WTC11 (cell line): ENCODE results near the gene WDFY3. TPM values are rescaled to one million over a fixed set of nuclear protein-coding genes. Genes with fewer than 3 reads are reported as not detected.

ENCODE experiments used
- ATAC-seq: fragments of 200-7000 bp; cut with Tn5 transposase; 2 replicates; pipeline ENCODE4 v1.10.0; 2021; ENCODE audit warnings: mild to moderate bottlenecking, moderate library complexity
- CTCF ChIA-PET: fragments of 300-600 bp; sonication (Branson Sonifier 250); formaldehyde crosslinking; loops from one replicate; lab custom pipeline; 2021; ENCODE audit warnings: antibody characterized with exemption; lab: Charles Lee
- POLR2A ChIA-PET: fragments of 350-600 bp; sonication (Branson Sonifier 250); formaldehyde crosslinking; loops from one replicate; lab custom pipeline; 2021; ENCODE audit warnings: antibody characterized with exemption; lab: Charles Lee
- DNase-seq: peaks from one replicate; pipeline ENCODE4 v3.0.0; 2021; ENCODE audit warnings: low spot score
- H3K27ac Mint-ChIP-seq: 2 replicates; pipeline ENCODE4 v1.8.0; 2021; ENCODE audit warnings: mixed read lengths
- H3K27me3 Mint-ChIP-seq: 2 replicates; pipeline ENCODE4 v1.8.0; 2021; ENCODE audit warnings: low read depth, mild to moderate bottlenecking, moderate library complexity, mixed read lengths
- H3K36me3 Mint-ChIP-seq: 2 replicates; pipeline ENCODE4 v1.8.0; 2021; ENCODE audit warnings: mixed read lengths
- H3K4me1 Mint-ChIP-seq: 2 replicates; pipeline ENCODE4 v1.8.0; 2022; ENCODE audit warnings: mixed read lengths
- H3K4me3 Mint-ChIP-seq: 2 replicates; pipeline ENCODE4 v1.8.0; 2021; ENCODE audit warnings: mild to moderate bottlenecking, moderate library complexity, mixed read lengths
- H3K9me3 Mint-ChIP-seq: 2 replicates; pipeline ENCODE4 v1.8.0; 2021; ENCODE audit warnings: mixed read lengths
- ARID4B ChIP-seq: sonication (generic); formaldehyde crosslinking; IDR thresholded peaks from 2 replicates; pipeline ENCODE4 v1.8.0; 2023; ENCODE audit warnings: missing genetic modification reagents, mild to moderate bottlenecking, borderline replicate concordance
- CBFB ChIP-seq: sonication (generic); formaldehyde crosslinking; IDR thresholded peaks from 2 replicates; pipeline ENCODE4 v1.8.1; 2022; ENCODE audit warnings: mild to moderate bottlenecking, low read depth, missing genetic modification reagents
- EMX1 ChIP-seq: fragments of 250-450 bp; sonication (Bioruptor Pico); IDR thresholded peaks from 2 replicates; pipeline ENCODE4 v1.8.0; 2021; ENCODE audit warnings: mild to moderate bottlenecking
- ESRRA ChIP-seq: sonication (generic); formaldehyde crosslinking; IDR thresholded peaks from 2 replicates; pipeline ENCODE4 v1.8.1; 2022; ENCODE audit warnings: mild to moderate bottlenecking, missing genetic modification reagents, borderline replicate concordance
- FOXJ3 ChIP-seq: sonication (generic); formaldehyde crosslinking; IDR thresholded peaks from 2 replicates; pipeline ENCODE4 v1.9.0; 2021; ENCODE audit warnings: missing genetic modification reagents, mild to moderate bottlenecking, borderline replicate concordance
- FOXK1 ChIP-seq: sonication (generic); formaldehyde crosslinking; IDR thresholded peaks from 2 replicates; pipeline ENCODE4 v1.8.0; 2022; ENCODE audit warnings: mild to moderate bottlenecking, moderate library complexity, missing genetic modification reagents
- FOXP1 ChIP-seq: sonication (generic); formaldehyde crosslinking; IDR thresholded peaks from 2 replicates; pipeline ENCODE4 v1.8.0; 2022; ENCODE audit warnings: missing genetic modification reagents, mild to moderate bottlenecking, moderate library complexity, borderline replicate concordance
- HMGA2 ChIP-seq: fragments of 250-450 bp; sonication (Bioruptor Pico); IDR thresholded peaks from 2 replicates; pipeline ENCODE4 v1.4.0; 2021; ENCODE audit warnings: mild to moderate bottlenecking, moderate library complexity
- HMGXB4 ChIP-seq: sonication (generic); formaldehyde crosslinking; IDR thresholded peaks from 2 replicates; pipeline ENCODE4 v1.8.1; 2023; ENCODE audit warnings: mild to moderate bottlenecking, moderate library complexity, missing genetic modification reagents
- IRF2 ChIP-seq: sonication (generic); formaldehyde crosslinking; IDR thresholded peaks from 2 replicates; pipeline ENCODE4 v1.8.0; 2022; ENCODE audit warnings: low read depth, missing genetic modification reagents, borderline replicate concordance
- MYBL2 ChIP-seq: sonication (generic); formaldehyde crosslinking; IDR thresholded peaks from 2 replicates; pipeline ENCODE4 v1.8.1; 2023; ENCODE audit warnings: mild to moderate bottlenecking, moderate library complexity, missing genetic modification reagents
- NFE2L1 ChIP-seq: sonication (generic); formaldehyde crosslinking; IDR thresholded peaks from 2 replicates; pipeline ENCODE4 v1.8.1; 2023; ENCODE audit warnings: missing genetic modification reagents
- PRRX2 ChIP-seq: fragments of 250-450 bp; sonication (Bioruptor Pico); IDR thresholded peaks from 2 replicates; pipeline ENCODE4 v1.8.0; 2021; ENCODE audit warnings: mild to moderate bottlenecking
- SP1 ChIP-seq: sonication (generic); formaldehyde crosslinking; conservative IDR thresholded peaks from 2 replicates; pipeline ENCODE4 v1.8.1; 2022; ENCODE audit warnings: missing genetic modification reagents
- STAT6 ChIP-seq: sonication (generic); formaldehyde crosslinking; conservative IDR thresholded peaks from 2 replicates; pipeline ENCODE4 v1.8.1; 2023; ENCODE audit warnings: mild to moderate bottlenecking, low read depth, missing genetic modification reagents, moderate library complexity
- ZBTB21 ChIP-seq: sonication (generic); formaldehyde crosslinking; IDR thresholded peaks from 2 replicates; pipeline ENCODE4 v1.8.1; 2023; ENCODE audit warnings: mild to moderate bottlenecking, missing genetic modification reagents, borderline replicate concordance
- ZNF121 ChIP-seq: sonication (generic); formaldehyde crosslinking; IDR thresholded peaks from 2 replicates; pipeline ENCODE4 v1.8.0; 2023; ENCODE audit warnings: missing genetic modification reagents
- ZNF232 ChIP-seq: sonication (generic); formaldehyde crosslinking; IDR thresholded peaks from 2 replicates; pipeline ENCODE4 v1.8.0; 2022; ENCODE audit warnings: mild to moderate bottlenecking, missing genetic modification reagents
- ZNF317 ChIP-seq: sonication (generic); formaldehyde crosslinking; IDR thresholded peaks from 2 replicates; pipeline ENCODE4 v1.8.1; 2023; ENCODE audit warnings: low read depth, mild to moderate bottlenecking, moderate library complexity, missing genetic modification reagents, borderline replicate concordance
- ZNF532 ChIP-seq: fragments of 250-450 bp; sonication (Bioruptor Pico); IDR thresholded peaks from 2 replicates; pipeline ENCODE4 v1.9.0; 2021; ENCODE audit warnings: mild to moderate bottlenecking, borderline replicate concordance
- total RNA-seq: library from RNA; stranded (reverse); gene quantifications from 3 replicates; pipeline ENCODE4 v1.2.3, GENCODE V29; 2021

The WDFY3 gene
- total RNA-seq, 1 experiment from 2014 or later: 77.2 TPM

GRCh38 chr4:84691170-84691691, 275.3 kb downstream of the WDFY3 start:
- H3K4me1 Mint-ChIP-seq: peaks cover 8% of the 10 kb centered on the region
- H3K27ac Mint-ChIP-seq: peak overlapping the region; percentile 10; the same call in 1 of the 2 replicates
- peaks cover 51% of the 10 kb centered on the region for H3K36me3 Mint-ChIP-seq
- TF ChIP-seq CBFB (CRISPR knock-in tag) (no peak), ZNF232 (CRISPR knock-in tag) (no peak), ZNF532 (CRISPR knock-in tag) (no peak), ZNF121 (CRISPR knock-in tag) (no peak), SP1 (CRISPR knock-in tag) (no peak), FOXK1 (CRISPR knock-in tag) (no peak), FOXP1 (CRISPR knock-in tag) (no peak), IRF2 (CRISPR knock-in tag) (no peak), PRRX2 (CRISPR knock-in tag) (no peak), NFE2L1 (CRISPR knock-in tag) (no peak), ESRRA (no peak), HMGXB4 (no peak), ZNF317 (no peak), MYBL2 (CRISPR knock-in tag) (no peak), ARID4B (CRISPR knock-in tag) (no peak)
- TF ChIP-seq, all 79 proteins: peak for 0
- Mint-ChIP-seq H3K9me3 (no peaks in the 10 kb centered on the region), H3K27me3 (no peaks in the 10 kb centered on the region), H3K4me3 (no peak overlapping the region)
- CTCF ChIA-PET: interaction anchor here (0.8 kb wide), 1 partner anchor 112 kb away, joined by 3 read pairs; no protein-coding TSS in a partner anchor
- no peak for DNase-seq
- POLR2A ChIA-PET: no interaction called here
- no peak for ATAC-seq

DNA sequence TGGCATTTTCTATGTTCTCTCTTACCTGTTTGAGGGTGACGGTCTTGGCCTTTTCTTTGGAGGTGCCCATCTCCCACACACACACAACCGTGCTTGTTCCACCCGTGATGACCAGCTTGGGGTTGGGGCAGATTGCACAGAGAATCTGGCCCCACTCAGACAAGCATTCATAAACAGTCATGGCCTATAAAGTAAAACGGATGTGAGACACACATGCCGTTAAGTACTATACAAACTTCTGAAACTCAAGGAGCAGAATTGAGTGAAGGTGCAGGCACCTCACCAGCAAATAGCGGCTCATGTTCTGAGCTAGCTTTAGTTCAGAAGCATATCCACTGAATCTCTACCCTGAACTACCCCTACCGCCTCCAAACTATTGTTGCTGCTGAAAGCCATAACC, 276.0 kb downstream of the WDFY3 start:
- peaks cover 8% of the 10 kb centered on the region for H3K4me1 Mint-ChIP-seq
- POLR2A ChIA-PET: interaction anchor here (0.6 kb wide), 1 partner anchor 144 kb away, joined by 3 read pairs; no protein-coding TSS in a partner anchor
- H3K4me3 Mint-ChIP-seq: no peak overlapping the region
- no peak for ATAC-seq
- TF ChIP-seq FOXJ3: no peak
- no peak for TF ChIP-seq STAT6
- no peak for TF ChIP-seq EMX1 (CRISPR knock-in tag)
- no peak for TF ChIP-seq ZBTB21
- no peak for TF ChIP-seq HMGA2 (CRISPR knock-in tag)
- TF ChIP-seq, all 79 proteins: peak for 0
- H3K36me3 Mint-ChIP-seq: peaks cover 47% of the 10 kb centered on the region
- no peaks in the 10 kb centered on the region for H3K9me3 Mint-ChIP-seq
- no peak for DNase-seq
- no peaks in the 10 kb centered on the region for H3K27me3 Mint-ChIP-seq
- H3K27ac Mint-ChIP-seq: peak overlapping the region; percentile 35
- CTCF ChIA-PET: interaction anchor here (0.8 kb wide), 1 partner anchor 112 kb away, joined by 3 read pairs; no protein-coding TSS in a partner anchor
